Heart left ventricle (tissue), 13 donors: Measurements from ENCODE around the gene WDR37.

Experiments
- POLR2A ChIP-seq, 2 donors: fragments of 450-650 bp; IDR thresholded peaks; one replicate each; pipeline ENCODE4 v1.6.1; 2017; ENCODE audit warnings: antibody characterized with exemption in 2 of 2, mild to moderate bottlenecking in 2 of 2, moderate library complexity in 2 of 2
- TF ChIP-seq, protein P1 (sequence below), 12 donors: fragments of 200-600 bp; sonication (generic) in 4 of 12; IDR thresholded peaks; one replicate each; pipeline versions ENCODE4 v1.5.0 to v1.8.0; 2018 to 2022; ENCODE audit warnings: antibody characterized with exemption in 12 of 12, mild to moderate bottlenecking in 5 of 12
- donor health status: ischemic (EF 13 %, LVEDD 7.1; RV severe dilation, severe dysfunction).
- donor health status: DM: no; HTN: yes; CAD: no.
- donor health status: DM: no; HTN: no; CAD: no.
- donor health status: ischemic (EF 25% LVEDD 6.9; RV normal size, moderate dysfunction).
- donor health status: ischemic (EF 25% LVEDD 5.7; RV mildly dilated, moderate dysfunction).
- donor health status: ischemic (EF 35%, LVEDD 5.7; RV mildly dilated, moderate dysfunction).
- donor health status: nonischemic (EF 11% LVEDD 7.7; RV severe dilation, severe dysfunction).
- donor health status: DM: yes; HTN: yes; CAD: no.
- donor health status: PGD.
- donor health status: ischemic (EF 29% LVEDD 5.4; RV normal size, mild dysfunction).
- donor health status: nonischemic (EF 23%, LVEDD 6.1; RV moderate dilation, normal function).

DNA sequence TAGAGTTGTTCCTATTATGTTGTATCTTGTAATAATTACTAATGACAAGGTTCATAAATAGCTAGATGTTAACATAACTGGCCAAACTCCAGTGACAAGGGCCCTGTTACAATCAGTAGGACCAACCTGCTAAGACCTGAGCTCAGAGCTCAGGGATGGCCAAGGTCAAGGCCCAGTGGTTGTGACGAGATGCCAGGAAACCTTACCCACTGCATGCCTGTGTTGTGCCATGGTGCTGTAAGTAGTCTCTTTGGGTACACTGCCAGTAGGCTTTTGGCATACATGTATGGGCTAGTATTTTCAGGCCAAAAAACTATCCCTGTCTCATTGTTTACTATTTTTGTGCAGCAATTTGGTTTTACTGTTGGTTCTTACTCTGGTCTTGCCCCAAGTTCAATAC lies 22.6 kb upstream of the WDR37 start:
- TF ChIP-seq, protein P1, sequence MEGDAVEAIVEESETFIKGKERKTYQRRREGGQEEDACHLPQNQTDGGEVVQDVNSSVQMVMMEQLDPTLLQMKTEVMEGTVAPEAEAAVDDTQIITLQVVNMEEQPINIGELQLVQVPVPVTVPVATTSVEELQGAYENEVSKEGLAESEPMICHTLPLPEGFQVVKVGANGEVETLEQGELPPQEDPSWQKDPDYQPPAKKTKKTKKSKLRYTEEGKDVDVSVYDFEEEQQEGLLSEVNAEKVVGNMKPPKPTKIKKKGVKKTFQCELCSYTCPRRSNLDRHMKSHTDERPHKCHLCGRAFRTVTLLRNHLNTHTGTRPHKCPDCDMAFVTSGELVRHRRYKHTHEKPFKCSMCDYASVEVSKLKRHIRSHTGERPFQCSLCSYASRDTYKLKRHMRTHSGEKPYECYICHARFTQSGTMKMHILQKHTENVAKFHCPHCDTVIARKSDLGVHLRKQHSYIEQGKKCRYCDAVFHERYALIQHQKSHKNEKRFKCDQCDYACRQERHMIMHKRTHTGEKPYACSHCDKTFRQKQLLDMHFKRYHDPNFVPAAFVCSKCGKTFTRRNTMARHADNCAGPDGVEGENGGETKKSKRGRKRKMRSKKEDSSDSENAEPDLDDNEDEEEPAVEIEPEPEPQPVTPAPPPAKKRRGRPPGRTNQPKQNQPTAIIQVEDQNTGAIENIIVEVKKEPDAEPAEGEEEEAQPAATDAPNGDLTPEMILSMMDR (IDR thresholded peaks at IDR 0.05): no peak
- no peak for TF ChIP-seq POLR2A (IDR thresholded peaks at IDR 0.05)
